BJ (cell line): ENCODE results near the gene APOC4. TPM values are rescaled to one million over a fixed set of nuclear protein-coding genes. Genes with fewer than 3 reads are reported as not detected.

Experiments
- polyA plus RNA-seq: library from polyadenylated mRNA; depleted of rRNA; stranded (reverse); fragments of >200 nt; gene quantifications from 2 replicates; pipeline ENCODE4 v1.2.3, GENCODE V29; 2011; rRNA removed

The APOC4 gene
- polyA plus RNA-seq, 1 experiment: not detected

Other genes starting within 250 kb of the APOC4 start
- not detected in 2 replicates for gene CEACAM16, start 243.1 kb upstream of the APOC4 start, polyA plus RNA-seq
- gene BCL3, start 193.5 kb upstream of the APOC4 start, polyA plus RNA-seq: 5.0 and 9.1 TPM in 2 replicates
- gene CBLC, start 164.3 kb upstream of the APOC4 start, polyA plus RNA-seq: not detected in 2 replicates
- 4.7 and 8.9 TPM in 2 replicates for gene BCAM, start 133.1 kb upstream of the APOC4 start, polyA plus RNA-seq
- gene NECTIN2, start 95.9 kb upstream of the APOC4 start, polyA plus RNA-seq: 80.6 and 107 TPM in 2 replicates
- gene TOMM40, start 51.0 kb upstream of the APOC4 start, polyA plus RNA-seq: 27.7 and 46.8 TPM in 2 replicates
- 2.8 and 3.6 TPM in 2 replicates for gene APOE, start 36.4 kb upstream of the APOC4 start, polyA plus RNA-seq
- 3.8 and 4.9 TPM in 2 replicates for gene APOC1, start 27.6 kb upstream of the APOC4 start, polyA plus RNA-seq
- not detected in 2 replicates for gene APOC2, start 3.8 kb downstream of the APOC4 start, polyA plus RNA-seq
- gene CLPTM1, start 13.1 kb downstream of the APOC4 start, polyA plus RNA-seq: 65.2 and 127 TPM in 2 replicates
- 6.7 and 11.6 TPM in 2 replicates for gene RELB, start 59.2 kb downstream of the APOC4 start, polyA plus RNA-seq
- 13.6 and 15.9 TPM in 2 replicates for gene CLASRP, start 96.8 kb downstream of the APOC4 start, polyA plus RNA-seq
- 0.09 TPM in 1 of 2 replicates, not detected in the other for gene ZNF296, start 134.2 kb downstream of the APOC4 start, polyA plus RNA-seq
- gene GEMIN7, start 137.0 kb downstream of the APOC4 start, polyA plus RNA-seq: 17.0 and 25.0 TPM in 2 replicates
- 10.8 and 16.1 TPM in 2 replicates for gene PPP1R37, start 150.9 kb downstream of the APOC4 start, polyA plus RNA-seq
- gene NKPD1, start 218.7 kb downstream of the APOC4 start, polyA plus RNA-seq: 0.02 and 0.05 TPM in 2 replicates
- gene TRAPPC6A, start 236.0 kb downstream of the APOC4 start, polyA plus RNA-seq: 9.7 and 15.0 TPM in 2 replicates
- 7.1 and 8.3 TPM in 2 replicates for gene BLOC1S3, start 236.5 kb downstream of the APOC4 start, polyA plus RNA-seq